Measurements from ENCODE around the gene NLRP10.

The NLRP10 gene

DNA sequence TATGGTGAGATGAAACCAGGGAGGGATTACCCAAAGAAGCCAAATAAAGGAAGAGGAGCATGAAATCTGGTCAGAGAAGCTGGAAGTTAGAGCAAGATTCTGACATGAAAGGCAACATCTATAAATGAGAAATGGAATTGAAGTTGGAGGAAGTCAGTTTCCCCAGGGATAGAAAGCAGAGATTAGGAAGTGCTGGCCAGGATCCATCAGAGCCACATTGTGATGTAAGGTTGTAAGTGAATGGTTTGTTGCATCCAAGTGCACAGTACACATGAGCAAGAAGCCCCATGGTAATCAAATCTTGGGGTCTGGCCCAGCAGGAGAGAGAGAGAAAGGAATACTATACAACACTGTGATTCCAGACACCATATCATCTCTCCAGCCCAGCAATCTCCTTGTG, 6.6 kb upstream of the NLRP10 start:
- no peak for DNase-seq

GRCh38 chr11:7969756-7970646, 4.8 kb upstream of the NLRP10 start:
- no peak for DNase-seq

GRCh38 chr11:7968686-7969085, 3.4 kb upstream of the NLRP10 start:
- DNase-seq: no peak

DNA sequence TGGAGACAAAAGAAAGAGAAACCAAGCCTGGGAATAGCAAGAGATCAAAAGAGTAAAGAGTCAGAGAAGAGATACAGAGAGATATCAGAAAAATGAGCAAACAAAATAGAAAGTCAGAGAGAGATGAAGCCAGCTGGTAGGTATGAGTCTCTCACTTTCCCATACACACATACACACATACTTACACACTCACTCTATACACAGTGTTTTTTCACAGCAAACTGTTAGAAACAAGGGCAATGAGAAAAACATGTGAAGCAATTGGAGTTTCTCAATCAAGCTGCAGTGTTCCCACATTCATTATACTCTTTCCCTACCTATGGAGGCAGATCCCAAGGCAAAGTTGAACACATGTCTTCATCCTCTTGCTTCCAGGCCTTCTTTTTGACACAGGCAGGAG, 2.6 kb upstream of the NLRP10 start:
- DNase-seq: no peak

GRCh38 chr11:7967097-7967496, 1.9 kb upstream of the NLRP10 start:
- no peak for DNase-seq

GRCh38 chr11:7964873-7965272, 374 bp downstream of the NLRP10 start:
- DNase-seq: no peak

DNA sequence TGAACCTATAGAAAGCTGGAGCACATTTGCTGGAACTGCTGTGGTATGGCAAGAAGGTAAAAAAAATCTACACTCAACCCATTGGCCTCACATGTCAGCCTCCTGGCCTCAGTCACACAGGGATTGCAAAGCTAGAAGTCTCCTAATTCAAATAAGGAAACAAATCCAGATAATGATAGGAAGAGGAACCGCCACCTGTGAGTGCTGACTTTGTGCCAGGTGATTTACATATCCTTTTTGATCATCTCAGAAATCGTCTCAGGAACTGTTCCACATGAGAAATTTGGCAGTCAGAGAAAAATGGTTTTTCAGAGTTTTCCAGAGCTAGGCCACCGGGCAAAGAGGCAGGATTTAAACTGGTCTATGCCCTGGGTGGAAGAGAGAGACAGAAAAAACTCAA, 986 bp downstream of the NLRP10 start:
- no peak for DNase-seq

GRCh38 chr11:7955191-7955590, 10.1 kb downstream of the NLRP10 start:
- DNase-seq: no peak

DNA sequence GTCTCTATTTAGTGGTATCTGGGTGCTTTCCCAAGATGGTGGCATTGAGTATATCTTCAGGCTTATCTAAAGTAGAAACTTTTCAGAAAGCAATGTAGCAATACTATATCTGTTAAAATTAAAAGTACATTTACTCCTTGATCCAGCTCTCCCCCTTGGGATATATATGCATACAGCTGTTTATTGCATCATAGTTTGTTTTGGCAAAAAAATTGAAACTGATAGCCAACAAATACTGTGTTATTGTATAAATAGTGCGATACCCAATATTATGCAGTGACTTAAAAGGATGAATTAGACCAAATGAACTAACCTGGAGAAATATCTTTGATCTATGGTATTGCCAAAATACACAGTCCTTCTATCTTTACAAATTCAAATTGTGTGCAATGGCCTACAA, 15.3 kb downstream of the NLRP10 start:
- DNase-seq: no peak

DNA sequence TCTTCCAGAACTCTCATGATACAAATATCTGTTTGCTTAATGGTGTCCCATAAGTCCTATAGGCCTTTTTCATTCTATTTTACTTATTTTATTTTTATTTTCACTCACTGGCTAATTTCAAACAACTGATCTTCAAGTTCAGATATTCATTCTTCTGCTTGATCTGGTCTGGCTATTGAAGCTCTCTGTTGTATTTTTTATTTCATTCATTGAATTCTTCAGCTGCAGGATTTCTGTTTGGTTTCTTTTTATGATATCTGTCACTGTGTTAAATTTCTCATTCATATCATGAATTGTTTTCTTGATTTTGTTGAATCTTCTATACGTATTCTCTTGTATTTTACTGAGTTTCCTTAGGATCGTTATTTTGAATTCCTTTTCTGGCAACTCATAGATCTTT, 21.1 kb downstream of the NLRP10 start:
- DNase-seq: no peak

- no peak for DNase-seq
Measured at GRCh38 chr11:7941608-7942007, 23.6 kb downstream of the NLRP10 start, which contains the start of gene OR10A3. TSS of gene OR10A3 (minus strand) at chr11:7941708. CDS start at chr11:7939520, 2,188 bp downstream.

DNA sequence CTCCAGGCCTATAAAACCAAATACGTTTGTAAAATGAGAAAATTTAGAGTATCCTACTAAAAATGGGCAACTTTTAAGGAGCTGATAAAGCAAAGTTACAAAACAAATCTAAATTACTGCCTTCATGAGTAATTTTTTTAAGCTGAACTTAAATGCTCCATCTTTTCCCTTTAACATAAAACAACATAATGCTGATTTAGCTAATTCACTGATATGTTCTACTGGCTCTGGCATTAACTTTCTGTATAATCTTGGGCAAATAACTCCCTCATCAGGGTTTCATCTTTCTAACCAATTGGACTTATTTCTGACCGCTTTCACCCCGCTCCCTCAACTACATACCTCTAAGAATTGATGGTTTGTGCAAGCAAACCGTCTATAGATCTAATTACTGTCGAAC, 24.1 kb downstream of the NLRP10 start:
- no peak for DNase-seq

- peak; percentile 44 for DNase-seq
Measured at GRCh38 chr11:7936615-7937014, 28.6 kb downstream of the NLRP10 start.

GRCh38 chr11:7931168-7931567, 34.1 kb downstream of the NLRP10 start, which contains the start of gene OR10A6:
TSS of gene OR10A6 (minus strand) at chr11:7931268. CDS start at chr11:7928662, 2,606 bp downstream.
- DNase-seq: no peak

GRCh38 chr11:7927635-7928034, 37.6 kb downstream of the NLRP10 start:
- DNase-seq: no peak

GRCh38 chr11:7924536-7924935, 40.7 kb downstream of the NLRP10 start:
- no peak for DNase-seq

DNA sequence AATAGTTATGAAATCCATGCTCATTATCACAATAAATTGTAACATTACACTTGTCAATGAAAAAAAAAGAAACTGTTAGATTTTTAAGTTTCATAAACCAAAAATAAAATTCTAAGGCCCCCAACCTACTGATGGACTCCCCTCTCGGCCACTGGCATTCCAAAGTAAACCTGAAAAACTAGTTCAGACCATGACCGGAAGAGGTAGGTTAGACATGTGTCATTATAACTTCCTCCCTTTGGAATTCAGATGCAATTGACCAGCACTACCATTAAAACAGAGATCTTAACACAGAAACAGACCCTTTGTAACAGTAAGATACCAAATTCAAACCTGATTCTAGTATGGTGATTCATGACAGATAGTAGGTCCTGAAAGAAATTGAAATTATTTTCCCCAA, 47.1 kb downstream of the NLRP10 start:
- no peak for DNase-seq
